Measurements from ENCODE around the gene PGPEP1.
A peak's percentile ranks its signal among the peaks of the same experiment; 100 is the strongest.
"Not testable (repeated sequence)": the region's sequence is repeated elsewhere in the genome, so short reads cannot be mapped to it uniquely, and the experiment has no call there.

PGPEP1 gene

DNA sequence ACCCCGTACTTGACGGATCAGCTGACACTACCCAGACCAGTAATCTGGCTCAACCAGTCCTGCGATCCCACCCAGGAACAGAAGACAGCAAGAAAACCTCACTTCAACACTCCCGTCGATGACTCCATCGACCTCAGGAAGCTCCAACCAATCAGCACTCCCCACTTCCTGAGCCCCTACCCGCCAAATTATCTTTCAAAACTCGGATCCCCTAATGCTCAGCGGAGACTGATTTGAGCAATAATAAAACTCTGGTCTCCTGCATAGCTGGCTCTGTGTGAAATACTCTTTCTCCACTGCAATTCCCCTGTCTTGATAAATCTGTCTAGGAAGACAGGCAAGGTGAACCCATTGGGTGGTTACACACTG lies 18.7 kb upstream of the PGPEP1 start:
- TF ChIP-seq, protein P1, sequence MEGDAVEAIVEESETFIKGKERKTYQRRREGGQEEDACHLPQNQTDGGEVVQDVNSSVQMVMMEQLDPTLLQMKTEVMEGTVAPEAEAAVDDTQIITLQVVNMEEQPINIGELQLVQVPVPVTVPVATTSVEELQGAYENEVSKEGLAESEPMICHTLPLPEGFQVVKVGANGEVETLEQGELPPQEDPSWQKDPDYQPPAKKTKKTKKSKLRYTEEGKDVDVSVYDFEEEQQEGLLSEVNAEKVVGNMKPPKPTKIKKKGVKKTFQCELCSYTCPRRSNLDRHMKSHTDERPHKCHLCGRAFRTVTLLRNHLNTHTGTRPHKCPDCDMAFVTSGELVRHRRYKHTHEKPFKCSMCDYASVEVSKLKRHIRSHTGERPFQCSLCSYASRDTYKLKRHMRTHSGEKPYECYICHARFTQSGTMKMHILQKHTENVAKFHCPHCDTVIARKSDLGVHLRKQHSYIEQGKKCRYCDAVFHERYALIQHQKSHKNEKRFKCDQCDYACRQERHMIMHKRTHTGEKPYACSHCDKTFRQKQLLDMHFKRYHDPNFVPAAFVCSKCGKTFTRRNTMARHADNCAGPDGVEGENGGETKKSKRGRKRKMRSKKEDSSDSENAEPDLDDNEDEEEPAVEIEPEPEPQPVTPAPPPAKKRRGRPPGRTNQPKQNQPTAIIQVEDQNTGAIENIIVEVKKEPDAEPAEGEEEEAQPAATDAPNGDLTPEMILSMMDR (IDR thresholded peaks at IDR 0.05; ENCODE audit: extremely low read depth, insufficient read depth, missing control alignments), result no peak
- no peak for DNase-seq (ENCODE audit: low spot score)
- in situ Hi-C loops (cut with MboI; ENCODE audit: low pct_unique_long_range_greater_than_20kb, low sequenced_read_pairs, unreplicated experiment), result loop anchor here (5.0 kb wide), 1 partner anchor 44 kb away; no protein-coding TSS in a partner anchor

DNA sequence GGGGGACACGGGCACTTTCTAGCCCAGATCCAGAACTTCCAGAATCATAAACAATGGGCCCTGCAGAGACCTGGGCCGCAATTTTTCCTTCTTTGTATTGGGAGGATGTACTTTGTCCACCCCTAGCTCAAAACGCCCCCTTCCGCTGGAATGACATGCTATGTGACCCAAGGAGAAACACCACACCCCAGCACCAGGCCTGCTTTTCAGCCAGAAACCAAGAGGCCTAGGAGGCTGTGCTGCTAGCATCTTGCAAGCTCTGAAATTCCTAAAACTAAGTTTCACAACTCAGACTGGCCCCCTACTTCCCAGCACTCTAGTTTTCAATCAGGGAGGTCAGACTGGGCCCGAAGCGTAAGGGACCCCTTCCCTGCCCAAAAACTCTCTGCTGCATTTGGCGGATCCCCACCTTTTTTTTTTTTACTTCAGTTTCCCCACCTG lies 18.1 kb upstream of the PGPEP1 start:
- in situ Hi-C loops (cut with MboI; ENCODE audit: low pct_unique_long_range_greater_than_20kb, low sequenced_read_pairs, unreplicated experiment), result loop anchor here (5.0 kb wide), 1 partner anchor 45 kb away; no protein-coding TSS in a partner anchor
- TF ChIP-seq, protein P1 (IDR thresholded peaks at IDR 0.05; ENCODE audit: extremely low read depth, insufficient read depth, missing control alignments), result peak; percentile 36
- DNase-seq (ENCODE audit: low spot score), result peak; percentile 64

DNA sequence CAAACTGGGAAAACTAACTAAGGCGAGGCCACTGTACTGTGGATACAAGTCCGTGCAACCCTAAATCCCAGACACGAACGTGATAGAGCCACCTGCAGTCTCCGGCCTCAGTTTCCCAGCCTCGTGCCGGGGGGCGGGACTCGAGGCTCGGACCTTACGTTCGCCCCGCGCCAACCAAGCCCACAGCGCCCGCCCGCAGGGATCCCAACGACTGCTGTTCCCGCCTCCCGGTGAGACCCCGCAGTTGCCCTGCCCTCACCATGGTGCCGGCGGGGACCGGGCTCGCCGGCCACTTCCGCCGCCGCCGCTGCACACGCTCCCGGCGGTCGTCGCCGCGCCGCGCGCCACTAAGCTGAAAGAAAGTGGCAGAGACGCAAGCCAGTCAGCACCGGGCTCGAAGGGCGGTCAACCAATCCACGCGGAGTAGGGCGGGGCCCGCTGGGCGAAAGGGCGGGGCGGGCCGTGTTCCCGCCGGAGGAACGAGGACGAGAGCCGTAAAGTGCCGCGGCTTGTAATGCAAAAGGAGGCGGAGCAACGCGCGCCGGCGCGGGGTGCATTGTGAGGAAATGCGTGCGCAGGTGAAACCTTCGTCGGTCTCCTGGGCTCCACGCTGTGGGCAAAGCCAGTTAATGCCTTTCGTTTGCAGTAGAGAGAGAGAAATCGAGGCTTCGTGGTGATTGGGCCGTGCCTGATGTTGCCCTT lies 17.5 kb upstream of the PGPEP1 start, which contains the start of gene LSM4:
Gene LSM4 (minus strand): TSS at position 318 of the 702 bp plus-strand sequence. CDS start 56 bp downstream, at position 262.
- TF ChIP-seq, protein P1 (IDR thresholded peaks at IDR 0.05; ENCODE audit: extremely low read depth, insufficient read depth, missing control alignments), result peak; percentile 61
- in situ Hi-C loops (cut with MboI; ENCODE audit: low pct_unique_long_range_greater_than_20kb, low sequenced_read_pairs, unreplicated experiment), result loop anchor here (5.0 kb wide), 1 partner anchor 46 kb away; no protein-coding TSS in a partner anchor
- DNase-seq (ENCODE audit: low spot score), result peak; percentile 99

DNA sequence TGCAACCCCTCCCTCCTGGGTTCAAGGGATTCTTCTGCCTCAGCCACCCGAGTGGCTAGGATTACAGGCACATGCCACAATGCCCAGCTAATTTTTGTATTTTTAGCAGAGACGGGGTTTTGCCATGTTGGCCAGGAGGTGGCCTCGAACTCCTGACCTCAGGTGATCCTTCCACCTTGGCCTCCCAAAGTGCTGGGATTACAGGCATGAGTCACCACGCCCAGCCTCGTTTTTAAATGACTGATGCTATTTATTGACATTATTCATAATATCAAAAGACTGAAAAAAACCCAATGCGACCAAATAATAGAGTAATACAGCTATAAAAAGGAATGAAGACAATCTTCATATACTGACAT lies 16.0 kb upstream of the PGPEP1 start:
- in situ Hi-C loops (cut with MboI; ENCODE audit: low pct_unique_long_range_greater_than_20kb, low sequenced_read_pairs, unreplicated experiment), result loop anchor here (5.0 kb wide), 1 partner anchor 47 kb away; no protein-coding TSS in a partner anchor
- not testable (repeated sequence) for DNase-seq (ENCODE audit: low spot score)

DNA sequence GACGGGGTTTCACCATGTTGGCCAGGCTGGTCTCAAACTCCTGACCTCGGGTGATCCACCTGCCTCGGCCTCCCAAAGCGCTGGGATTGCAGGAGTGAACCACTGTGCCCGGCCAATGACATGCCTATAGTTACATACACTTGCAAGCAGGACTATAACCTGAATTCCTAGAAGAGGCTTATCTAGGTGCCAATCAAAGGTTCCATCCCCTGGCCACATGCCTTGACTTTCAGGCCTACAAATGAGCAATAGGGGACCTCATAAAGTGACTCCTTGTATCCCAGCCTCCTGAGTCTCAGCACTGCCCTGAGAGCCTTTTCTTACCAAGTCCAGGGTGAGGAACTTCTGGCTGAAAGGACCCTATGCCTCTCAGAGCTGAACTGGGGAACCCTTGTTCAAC lies 13.6 kb upstream of the PGPEP1 start:
- TF ChIP-seq, protein P1 (IDR thresholded peaks at IDR 0.05; ENCODE audit: extremely low read depth, insufficient read depth, missing control alignments), result no peak
- no peak for DNase-seq (ENCODE audit: low spot score)
- in situ Hi-C loops (cut with MboI; ENCODE audit: low pct_unique_long_range_greater_than_20kb, low sequenced_read_pairs, unreplicated experiment), result no loop called here

DNA sequence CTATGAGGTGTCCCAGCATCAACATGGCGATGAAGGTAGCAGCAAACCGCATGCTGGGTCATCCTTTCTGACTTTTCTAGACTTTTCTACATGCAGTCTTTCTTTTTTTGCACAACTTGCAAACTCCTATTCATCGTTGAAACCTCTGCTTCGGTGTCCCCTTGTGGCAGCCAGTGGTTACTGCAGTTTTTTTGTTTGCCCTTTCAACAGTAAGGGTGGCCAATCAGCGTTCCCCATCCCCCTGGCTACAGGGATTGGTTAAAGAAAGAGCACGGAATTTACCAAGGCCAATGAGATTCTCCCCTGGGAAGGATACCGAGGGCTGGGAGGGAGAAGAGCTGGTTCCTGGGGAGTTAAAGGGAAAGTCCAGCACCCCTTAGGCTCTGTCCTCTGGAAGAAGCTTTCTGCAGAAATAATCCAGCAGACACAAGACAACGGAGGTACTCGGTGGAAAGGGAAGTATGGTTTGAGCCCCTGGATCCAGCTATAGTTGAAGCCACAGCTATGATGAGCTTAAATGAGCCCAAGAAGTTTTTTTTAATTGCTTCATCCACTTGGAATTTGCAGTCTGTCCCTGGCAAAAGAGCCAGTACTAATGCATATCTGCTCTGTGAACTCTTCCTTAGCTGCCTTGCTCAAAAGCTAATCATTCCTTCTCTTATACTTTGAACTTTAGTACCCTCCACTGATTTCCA lies 11.9 kb upstream of the PGPEP1 start:
- in situ Hi-C loops (cut with MboI; ENCODE audit: low pct_unique_long_range_greater_than_20kb, low sequenced_read_pairs, unreplicated experiment), result no loop called here

More for the DNA sequence above, 11.9 kb upstream of the PGPEP1 start:
- TF ChIP-seq, protein P1 (IDR thresholded peaks at IDR 0.05; ENCODE audit: extremely low read depth, insufficient read depth, missing control alignments), result peak; percentile 81
- DNase-seq (ENCODE audit: low spot score), result peak; percentile 96
